SH-SY5Y (cell line): ENCODE results near the gene TSPAN11.

ENCODE experiments used
- GATA2 ChIP-seq: IDR thresholded peaks from 2 replicates; pipeline ENCODE4 v1.6.1; 2011; ENCODE audit warnings: mild to moderate bottlenecking, low read depth, low read length
- GATA3 ChIP-seq: IDR thresholded peaks from 2 replicates; pipeline ENCODE4 v1.6.1; 2011; ENCODE audit warnings: low read depth, mild to moderate bottlenecking, low read length, moderate library complexity

DNA sequence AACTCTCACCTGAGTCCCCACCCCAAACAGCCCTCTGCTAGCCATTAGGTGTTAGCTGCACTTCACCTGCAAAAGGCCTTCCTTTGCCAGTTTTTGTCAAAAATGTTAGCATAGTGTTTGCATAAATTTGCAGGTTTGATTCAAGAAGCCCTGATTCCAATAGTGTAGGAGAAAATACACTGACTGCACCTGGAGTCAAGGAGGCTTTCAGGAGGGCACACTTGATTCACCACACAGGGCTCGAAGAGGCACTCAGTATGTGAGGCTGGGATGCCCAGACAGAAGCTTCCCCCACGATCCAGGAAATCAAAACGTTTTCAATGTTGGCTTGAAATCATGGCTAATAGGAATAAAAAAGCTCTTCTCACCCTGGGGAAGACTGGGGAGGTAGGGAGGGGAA lies 106.6 kb downstream of the TSPAN11 start:
- no peak for TF ChIP-seq GATA3
- no peak for TF ChIP-seq GATA2
